Uterus (tissue), 4 donors: ENCODE results near the gene TMEM245. TPM values are rescaled to one million over a fixed set of nuclear protein-coding genes. Genes with fewer than 3 reads are reported as not detected.
A peak's percentile ranks its signal among the peaks of the same experiment; 100 is the strongest.

Source experiments
- DNase-seq, 2 donors: peaks; one replicate each; pipeline ENCODE4 v3.0.0-alpha.2; 2019 to 2020
- H3K27ac ChIP-seq, 2 donors: fragments of 200-600 bp; sonication (generic); 1 replicate in 1 of 2; 2 replicates in 1 of 2; pipeline ENCODE4 v1.5.1; 2016 to 2018
- H3K27me3 ChIP-seq, 2 donors: fragments of 200-600 bp; sonication (generic); one replicate each; pipeline ENCODE4 v1.5.1; 2018 to 2019; ENCODE audit warnings: control low read depth in 1 of 2
- H3K36me3 ChIP-seq, 2 donors: fragments of 200-600 bp; sonication (generic); one replicate each; pipeline ENCODE4 v1.5.1; 2019; ENCODE audit warnings: control low read depth in 1 of 2
- H3K4me1 ChIP-seq, 2 donors: fragments of 200-600 bp; sonication (generic); one replicate each; pipeline ENCODE4 v1.5.1; 2018 to 2019; ENCODE audit warnings: control low read depth in 1 of 2
- H3K4me3 ChIP-seq, 2 donors: fragments of 200-600 bp; sonication (generic); 1 replicate in 1 of 2; 2 replicates in 1 of 2; pipeline ENCODE4 v1.5.1; 2018 to 2019; ENCODE audit warnings: mild to moderate bottlenecking in 1 of 2
- H3K9me3 ChIP-seq, 2 donors: fragments of 200-600 bp; sonication (generic); one replicate each; pipeline ENCODE4 v1.5.1; 2019; ENCODE audit warnings: control low read depth in 1 of 2
- POLR2A ChIP-seq, 2 donors: fragments of 450-650 bp; IDR thresholded peaks; one replicate each; pipeline ENCODE4 v1.6.1; 2016; ENCODE audit warnings: antibody characterized with exemption in 2 of 2, mild to moderate bottlenecking in 1 of 2, moderate library complexity in 1 of 2
- intact Hi-C: fragments of 100-400 bp; cut with DNase I; formaldehyde crosslinking; loops from one replicate; pipeline ENCODE4 v1.15.1; 2023; ENCODE audit warnings: low total_unique reads
- total RNA-seq, 4 donors: library from RNA; depleted of rRNA in 3 of 4; stranded (reverse); fragments of >200 nt in 3 of 4; gene quantifications; one replicate each; pipeline versions ENCODE4 v1.1.0 to v1.2.4, GENCODE V29; 2014 to 2023
- TF ChIP-seq, protein P1 (sequence below), 4 experiments: fragments of 200-600 bp in 2 of 4; fragments of 450-650 bp in 2 of 4; sonication (generic) in 2 of 4; IDR thresholded peaks; one replicate each; pipeline ENCODE4 v1.5.1; 2016 to 2019; ENCODE audit warnings: antibody characterized with exemption in 4 of 4, mild to moderate bottlenecking in 2 of 4, moderate library complexity in 1 of 4
- donor health status: DM: yes; HTN: yes; CAD: no.

TMEM245 gene
- total RNA-seq, 4 donors from 2014 or later, result 59.7 to 80.0 (median 76.0) TPM

DNA sequence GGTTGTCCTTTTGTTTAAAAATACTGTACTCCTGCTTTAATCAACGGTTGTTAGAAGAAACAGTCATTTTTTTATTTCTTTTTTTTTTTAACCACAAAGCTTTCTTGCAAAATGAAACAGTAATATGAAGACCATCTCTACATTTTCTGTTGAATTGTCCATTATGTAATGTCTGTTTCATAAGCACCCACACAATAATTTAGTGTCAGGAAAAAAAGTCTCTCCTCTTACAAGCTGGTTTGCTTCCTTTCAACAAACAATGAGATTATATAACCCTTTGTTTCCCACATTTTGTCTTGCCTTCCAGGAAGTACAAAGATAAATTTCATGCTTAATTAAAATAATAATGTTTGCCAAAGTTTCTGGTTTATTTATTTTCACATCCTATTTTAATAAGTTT lies 123.1 kb downstream of the TMEM245 start:
- Histone ChIP-seq H3K4me1 (no peaks in the 10 kb centered on the region), H3K9me3 (no peaks in the 10 kb centered on the region), H3K27me3 (no peaks in the 10 kb centered on the region), H3K4me3 (no peak overlapping the region), H3K27ac (peak overlapping the region in 1 of 2 donors; percentile 46), H3K36me3 (no peaks in the 10 kb centered on the region)
- intact Hi-C loops, result no loop called here
- no peak for TF ChIP-seq POLR2A (IDR thresholded peaks at IDR 0.05)
- TF ChIP-seq, protein P1, sequence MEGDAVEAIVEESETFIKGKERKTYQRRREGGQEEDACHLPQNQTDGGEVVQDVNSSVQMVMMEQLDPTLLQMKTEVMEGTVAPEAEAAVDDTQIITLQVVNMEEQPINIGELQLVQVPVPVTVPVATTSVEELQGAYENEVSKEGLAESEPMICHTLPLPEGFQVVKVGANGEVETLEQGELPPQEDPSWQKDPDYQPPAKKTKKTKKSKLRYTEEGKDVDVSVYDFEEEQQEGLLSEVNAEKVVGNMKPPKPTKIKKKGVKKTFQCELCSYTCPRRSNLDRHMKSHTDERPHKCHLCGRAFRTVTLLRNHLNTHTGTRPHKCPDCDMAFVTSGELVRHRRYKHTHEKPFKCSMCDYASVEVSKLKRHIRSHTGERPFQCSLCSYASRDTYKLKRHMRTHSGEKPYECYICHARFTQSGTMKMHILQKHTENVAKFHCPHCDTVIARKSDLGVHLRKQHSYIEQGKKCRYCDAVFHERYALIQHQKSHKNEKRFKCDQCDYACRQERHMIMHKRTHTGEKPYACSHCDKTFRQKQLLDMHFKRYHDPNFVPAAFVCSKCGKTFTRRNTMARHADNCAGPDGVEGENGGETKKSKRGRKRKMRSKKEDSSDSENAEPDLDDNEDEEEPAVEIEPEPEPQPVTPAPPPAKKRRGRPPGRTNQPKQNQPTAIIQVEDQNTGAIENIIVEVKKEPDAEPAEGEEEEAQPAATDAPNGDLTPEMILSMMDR (IDR thresholded peaks at IDR 0.05), result no peak
- DNase-seq, result no peak

- DNase-seq, result peak in 1 of 2 donors; percentile 42
- peak overlapping the region in 1 of 2 donors; percentile 8 for H3K27ac ChIP-seq
- intact Hi-C loops, result no loop called here
- H3K27me3 ChIP-seq, result no peaks in the 10 kb centered on the region
- H3K36me3 ChIP-seq, result no peaks in the 10 kb centered on the region
- no peak overlapping the region for H3K4me3 ChIP-seq
- H3K4me1 ChIP-seq, result no peaks in the 10 kb centered on the region
- TF ChIP-seq, protein P1 (IDR thresholded peaks at IDR 0.05), result no peak
- no peak for TF ChIP-seq POLR2A (IDR thresholded peaks at IDR 0.05)
- H3K9me3 ChIP-seq, result no peaks in the 10 kb centered on the region
Measured at GRCh38 chr9:108994695-108995094, 125.1 kb downstream of the TMEM245 start.

- H3K9me3 ChIP-seq, result no peaks in the 10 kb centered on the region
- intact Hi-C loops, result no loop called here
- H3K4me1 ChIP-seq, result no peaks in the 10 kb centered on the region
- TF ChIP-seq, protein P1 (IDR thresholded peaks at IDR 0.05), result no peak
- TF ChIP-seq POLR2A (IDR thresholded peaks at IDR 0.05), result no peak
- no peak for DNase-seq
- H3K36me3 ChIP-seq, result no peaks in the 10 kb centered on the region
- no peak overlapping the region for H3K27ac ChIP-seq
- no peak overlapping the region for H3K4me3 ChIP-seq
- H3K27me3 ChIP-seq, result no peaks in the 10 kb centered on the region
Measured at GRCh38 chr9:108991479-108991878, 128.3 kb downstream of the TMEM245 start.

- Histone ChIP-seq H3K4me1 (no peaks in the 10 kb centered on the region), H3K36me3 (no peaks in the 10 kb centered on the region), H3K27me3 (no peaks in the 10 kb centered on the region), H3K9me3 (no peaks in the 10 kb centered on the region), H3K4me3 (no peak overlapping the region), H3K27ac (no peak overlapping the region)
- TF ChIP-seq POLR2A (IDR thresholded peaks at IDR 0.05), result no peak
- TF ChIP-seq, protein P1 (IDR thresholded peaks at IDR 0.05), result no peak
- intact Hi-C loops, result no loop called here
- no peak for DNase-seq
Measured at GRCh38 chr9:108983885-108984284, 135.9 kb downstream of the TMEM245 start.

GRCh38 chr9:108980893-108981292 lies 138.9 kb downstream of the TMEM245 start:
- no peaks in the 10 kb centered on the region for H3K36me3 ChIP-seq

More at GRCh38 chr9:108980893-108981292, 138.9 kb downstream of the TMEM245 start:
- H3K4me1 ChIP-seq, result no peaks in the 10 kb centered on the region
- H3K27ac ChIP-seq, result no peak overlapping the region
- H3K4me3 ChIP-seq, result no peak overlapping the region
- H3K27me3 ChIP-seq, result no peaks in the 10 kb centered on the region
- intact Hi-C loops, result no loop called here
- no peaks in the 10 kb centered on the region for H3K9me3 ChIP-seq
- no peak for DNase-seq
- TF ChIP-seq, protein P1 (IDR thresholded peaks at IDR 0.05), result no peak
- no peak for TF ChIP-seq POLR2A (IDR thresholded peaks at IDR 0.05)
